ENCODE measurements around the gene SNRPD3. TPM values are rescaled to one million over a fixed set of nuclear protein-coding genes. Genes with fewer than 3 reads are reported as not detected.

SNRPD3 gene
- total RNA-seq, 1 donor from 2014 or later = 84.9 TPM

- peak overlapping the region; percentile 39 for H3K27ac Mint-ChIP-seq (ENCODE audit: unreplicated experiment)
- H3K36me3 Mint-ChIP-seq (ENCODE audit: unreplicated experiment) = peaks cover 13% of the 10 kb centered on the region
- H3K4me3 Mint-ChIP-seq (ENCODE audit: unreplicated experiment) = no peak overlapping the region
- TF ChIP-seq, protein P1, sequence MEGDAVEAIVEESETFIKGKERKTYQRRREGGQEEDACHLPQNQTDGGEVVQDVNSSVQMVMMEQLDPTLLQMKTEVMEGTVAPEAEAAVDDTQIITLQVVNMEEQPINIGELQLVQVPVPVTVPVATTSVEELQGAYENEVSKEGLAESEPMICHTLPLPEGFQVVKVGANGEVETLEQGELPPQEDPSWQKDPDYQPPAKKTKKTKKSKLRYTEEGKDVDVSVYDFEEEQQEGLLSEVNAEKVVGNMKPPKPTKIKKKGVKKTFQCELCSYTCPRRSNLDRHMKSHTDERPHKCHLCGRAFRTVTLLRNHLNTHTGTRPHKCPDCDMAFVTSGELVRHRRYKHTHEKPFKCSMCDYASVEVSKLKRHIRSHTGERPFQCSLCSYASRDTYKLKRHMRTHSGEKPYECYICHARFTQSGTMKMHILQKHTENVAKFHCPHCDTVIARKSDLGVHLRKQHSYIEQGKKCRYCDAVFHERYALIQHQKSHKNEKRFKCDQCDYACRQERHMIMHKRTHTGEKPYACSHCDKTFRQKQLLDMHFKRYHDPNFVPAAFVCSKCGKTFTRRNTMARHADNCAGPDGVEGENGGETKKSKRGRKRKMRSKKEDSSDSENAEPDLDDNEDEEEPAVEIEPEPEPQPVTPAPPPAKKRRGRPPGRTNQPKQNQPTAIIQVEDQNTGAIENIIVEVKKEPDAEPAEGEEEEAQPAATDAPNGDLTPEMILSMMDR (IDR thresholded peaks at IDR 0.05) = no peak
- H3K4me1 Mint-ChIP-seq (ENCODE audit: unreplicated experiment) = peaks cover 2% of the 10 kb centered on the region
- H3K9me3 Mint-ChIP-seq (ENCODE audit: unreplicated experiment) = no peaks in the 10 kb centered on the region
- no peak for DNase-seq (ENCODE audit: extremely low spot score, unreplicated experiment)
- no peaks in the 10 kb centered on the region for H3K27me3 Mint-ChIP-seq (ENCODE audit: unreplicated experiment)
Measured at GRCh38 chr22:24564376-24565058, 8.7 kb downstream of the SNRPD3 start.

DNA sequence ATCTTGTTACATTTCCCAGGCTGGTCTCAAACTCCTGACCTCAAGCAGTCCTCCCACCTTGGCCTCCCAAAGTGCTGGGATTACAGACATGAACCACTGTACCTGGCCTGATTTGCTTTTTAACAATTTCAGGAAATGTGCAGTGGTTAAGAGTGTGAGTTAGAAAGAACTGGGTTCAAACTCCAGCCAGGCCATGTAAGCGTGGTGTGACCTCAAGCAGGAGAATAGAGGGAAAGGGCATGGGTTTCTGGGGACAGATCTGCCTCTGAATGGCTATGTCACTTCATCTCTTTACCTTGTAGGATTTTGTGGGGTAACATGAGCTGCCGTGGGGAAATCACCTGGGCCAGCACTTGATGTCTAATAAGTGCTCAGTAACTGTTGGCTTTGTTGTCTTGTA, 9.3 kb downstream of the SNRPD3 start:
- peaks cover 15% of the 10 kb centered on the region for H3K36me3 Mint-ChIP-seq (ENCODE audit: unreplicated experiment)
- TF ChIP-seq, protein P1 (IDR thresholded peaks at IDR 0.05) = no peak
- DNase-seq (ENCODE audit: extremely low spot score, unreplicated experiment) = no peak
- H3K4me1 Mint-ChIP-seq (ENCODE audit: unreplicated experiment) = peaks cover 2% of the 10 kb centered on the region
- H3K27me3 Mint-ChIP-seq (ENCODE audit: unreplicated experiment) = no peaks in the 10 kb centered on the region
- no peak overlapping the region for H3K27ac Mint-ChIP-seq (ENCODE audit: unreplicated experiment)
- no peaks in the 10 kb centered on the region for H3K9me3 Mint-ChIP-seq (ENCODE audit: unreplicated experiment)
- no peak overlapping the region for H3K4me3 Mint-ChIP-seq (ENCODE audit: unreplicated experiment)

- Mint-ChIP-seq H3K4me1 (ENCODE audit: unreplicated experiment) (peaks cover 5% of the 10 kb centered on the region), H3K27ac (ENCODE audit: unreplicated experiment) (peak overlapping the region; percentile 12), H3K4me3 (ENCODE audit: unreplicated experiment) (no peak overlapping the region), H3K27me3 (ENCODE audit: unreplicated experiment) (no peaks in the 10 kb centered on the region), H3K36me3 (ENCODE audit: unreplicated experiment) (peaks cover 11% of the 10 kb centered on the region), H3K9me3 (ENCODE audit: unreplicated experiment) (no peaks in the 10 kb centered on the region)
- TF ChIP-seq, protein P1 (IDR thresholded peaks at IDR 0.05) = no peak
- DNase-seq (ENCODE audit: extremely low spot score, unreplicated experiment) = no peak
Measured at GRCh38 chr22:24566899-24567511, 11.2 kb downstream of the SNRPD3 start.

DNA sequence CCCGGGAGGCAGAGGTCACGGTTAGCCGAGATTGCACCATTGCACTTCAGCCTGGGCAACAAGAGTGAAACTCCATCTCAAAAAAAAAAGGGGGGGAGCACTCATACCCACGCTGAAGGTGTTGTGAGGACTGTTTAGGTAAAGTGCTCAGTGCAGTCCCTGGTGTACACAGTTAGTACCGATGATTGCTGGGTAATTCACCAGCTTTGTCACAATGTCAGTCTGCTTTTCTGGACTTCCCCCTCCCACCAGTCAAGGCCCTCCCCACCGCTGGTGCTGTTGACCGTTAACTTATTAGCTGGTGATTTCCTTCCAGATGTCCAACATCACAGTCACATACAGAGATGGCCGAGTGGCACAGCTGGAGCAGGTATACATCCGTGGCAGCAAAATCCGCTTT, 11.9 kb downstream of the SNRPD3 start:
- no peak for DNase-seq (ENCODE audit: extremely low spot score, unreplicated experiment)
- Mint-ChIP-seq H3K36me3 (ENCODE audit: unreplicated experiment) (peaks cover 12% of the 10 kb centered on the region), H3K4me3 (ENCODE audit: unreplicated experiment) (no peak overlapping the region), H3K27ac (ENCODE audit: unreplicated experiment) (no peak overlapping the region), H3K9me3 (ENCODE audit: unreplicated experiment) (no peaks in the 10 kb centered on the region), H3K4me1 (ENCODE audit: unreplicated experiment) (peaks cover 5% of the 10 kb centered on the region), H3K27me3 (ENCODE audit: unreplicated experiment) (no peaks in the 10 kb centered on the region)
- TF ChIP-seq, protein P1 (IDR thresholded peaks at IDR 0.05) = no peak

DNA sequence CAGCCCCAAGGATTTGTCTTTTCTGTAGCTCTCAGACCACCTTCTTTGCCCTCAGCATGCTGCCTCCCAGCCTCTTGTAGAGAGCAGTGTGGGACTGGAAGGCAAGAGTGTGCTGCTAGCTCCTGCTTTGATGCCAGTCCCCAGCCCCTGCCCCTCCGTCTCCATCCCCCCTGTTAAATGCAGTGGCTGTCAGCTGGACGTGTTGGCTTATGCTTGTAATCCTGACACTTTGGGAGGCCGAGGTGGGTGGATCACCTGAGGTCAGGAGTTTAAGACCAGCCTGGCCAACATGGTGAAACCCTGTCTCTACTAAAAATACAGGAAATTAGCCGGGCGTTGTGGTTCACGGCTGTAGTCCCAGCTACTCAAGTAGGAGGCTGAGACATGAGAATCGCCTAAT, 15.5 kb downstream of the SNRPD3 start:
- Mint-ChIP-seq H3K4me3 (ENCODE audit: unreplicated experiment) (no peak overlapping the region), H3K4me1 (ENCODE audit: unreplicated experiment) (peaks cover 5% of the 10 kb centered on the region), H3K27me3 (ENCODE audit: unreplicated experiment) (no peaks in the 10 kb centered on the region), H3K27ac (ENCODE audit: unreplicated experiment) (no peak overlapping the region), H3K9me3 (ENCODE audit: unreplicated experiment) (no peaks in the 10 kb centered on the region), H3K36me3 (ENCODE audit: unreplicated experiment) (peaks cover 27% of the 10 kb centered on the region)
- TF ChIP-seq, protein P1 (IDR thresholded peaks at IDR 0.05) = no peak
- no peak for DNase-seq (ENCODE audit: extremely low spot score, unreplicated experiment)
